OCI-LY1 (cell line): ENCODE measurements around the gene GRPR.

Experiments used
- H2AFZ ChIP-seq: fragments of 200-600 bp; sonication (generic), shearing (Covaris generic); 2 replicates; pipeline ENCODE4 v1.6.0; 2014; ENCODE audit warnings: antibody characterized with exemption, mild to moderate bottlenecking, low read length
- H3F3A ChIP-seq: fragments of 200-600 bp; sonication (generic), shearing (Covaris generic); 2 replicates; pipeline ENCODE4 v1.6.0; 2014; ENCODE audit warnings: mild to moderate bottlenecking, antibody characterized with exemption, low read length, moderate library complexity; ENCODE audit not compliant: insufficient read depth
- H3K27ac ChIP-seq: fragments of 200-600 bp; sonication (generic); 2 replicates; pipeline ENCODE4 v1.5.1; 2014; ENCODE audit warnings: low read length, mixed run types, mild to moderate bottlenecking, low read depth; ENCODE audit not compliant: poor library complexity, severe bottlenecking
- H3K27me3 ChIP-seq: fragments of 200-600 bp; sonication (generic); 2 replicates; pipeline ENCODE4 v1.6.0; 2014; ENCODE audit warnings: antibody characterized with exemption, mild to moderate bottlenecking, low read length, moderate library complexity; ENCODE audit not compliant: insufficient read depth
- H3K36me3 ChIP-seq: fragments of 200-600 bp; sonication (generic); 2 replicates; pipeline ENCODE4 v1.6.1; 2014; ENCODE audit warnings: mild to moderate bottlenecking, antibody characterized with exemption, low read length, moderate library complexity, mixed read lengths; ENCODE audit not compliant: insufficient read depth
- H3K4me1 ChIP-seq: fragments of 200-600 bp; sonication (generic); 2 replicates; pipeline ENCODE4 v1.5.1; 2014; ENCODE audit warnings: mild to moderate bottlenecking, low read length, moderate library complexity; ENCODE audit not compliant: insufficient read depth, severe bottlenecking
- H3K4me2 ChIP-seq: fragments of 200-600 bp; sonication (generic), shearing (Covaris generic); 2 replicates; pipeline ENCODE4 v1.6.1; 2014; ENCODE audit warnings: low read length
- H3K4me3 ChIP-seq: fragments of 200-600 bp; sonication (generic); 2 replicates; pipeline ENCODE4 v1.5.1; 2014; ENCODE audit warnings: low read length, low read depth, mild to moderate bottlenecking, mixed read lengths; ENCODE audit not compliant: poor library complexity, severe bottlenecking
- H3K79me2 ChIP-seq: fragments of 200-600 bp; shearing (Covaris generic); 2 replicates; pipeline ENCODE4 v1.6.1; 2016; ENCODE audit warnings: mixed run types, low read length, mixed read lengths; ENCODE audit not compliant: insufficient read depth
- H3K9ac ChIP-seq: fragments of 200-600 bp; sonication (generic), shearing (Covaris generic); 2 replicates; pipeline ENCODE4 v1.6.1; 2014; ENCODE audit warnings: mild to moderate bottlenecking, low read length, mixed read lengths
- H3K9me2 ChIP-seq: fragments of 200-600 bp; sonication (generic), shearing (Covaris generic); 2 replicates; pipeline ENCODE4 v1.6.1; 2014; ENCODE audit warnings: low read depth, mild to moderate bottlenecking, low read length, mixed read lengths
- H3K9me3 ChIP-seq: fragments of 200-600 bp; shearing (Covaris generic); 2 replicates; pipeline ENCODE4 v1.6.1; 2014; ENCODE audit warnings: low read length, mixed read lengths
- H4K20me1 ChIP-seq: fragments of 200-600 bp; sonication (generic), shearing (Covaris generic); 2 replicates; pipeline ENCODE4 v1.6.0; 2016; ENCODE audit warnings: mild to moderate bottlenecking, low read length; ENCODE audit not compliant: insufficient read depth
- EZH2 ChIP-seq: fragments of 200-600 bp; sonication (generic), shearing (Covaris generic); IDR thresholded peaks from 2 replicates; pipeline ENCODE4 v1.8.0; 2017; ENCODE audit warnings: borderline replicate concordance, mixed run types, mild to moderate bottlenecking, antibody characterized with exemption, low read length, moderate library complexity, mixed read lengths
- TF ChIP-seq, protein P1 (sequence below): fragments of 200-600 bp; sonication (generic), shearing (Covaris generic); IDR thresholded peaks from 2 replicates; pipeline ENCODE4 v1.5.1; 2017; ENCODE audit warnings: mild to moderate bottlenecking, antibody characterized with exemption, low read length, moderate library complexity, mixed read lengths

The GRPR gene

DNA sequence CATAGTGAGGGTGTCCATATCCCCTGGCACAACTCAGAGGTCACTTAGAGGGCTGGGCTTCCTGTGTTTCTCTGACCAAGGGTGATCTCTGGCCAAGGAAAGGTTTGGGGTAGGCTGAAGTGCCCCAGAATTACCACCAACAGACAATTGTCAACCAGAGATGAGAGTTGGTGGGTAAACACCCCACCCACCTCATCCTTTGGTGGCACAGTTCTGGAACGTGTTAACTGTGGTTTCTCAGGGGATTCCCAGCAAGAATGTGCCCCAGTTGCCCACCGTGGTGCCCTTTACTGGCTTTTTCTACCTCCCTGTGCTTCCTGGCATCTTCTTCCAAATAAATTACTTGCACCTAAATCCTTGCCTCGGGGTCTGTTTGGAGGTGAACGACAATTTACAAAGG lies 17.1 kb downstream of the GRPR start:
- Histone ChIP-seq H3K27me3 (no peaks in the 10 kb centered on the region), H3F3A (no peaks in the 10 kb centered on the region), H4K20me1 (no peaks in the 10 kb centered on the region), H2AFZ (no peak overlapping the region), H3K4me2 (no peak overlapping the region), H3K79me2 (no peaks in the 10 kb centered on the region), H3K4me3 (no peak overlapping the region), H3K4me1 (no peaks in the 10 kb centered on the region), H3K9me2 (no peaks in the 10 kb centered on the region), H3K27ac (no peak overlapping the region), H3K9ac (no peak overlapping the region), H3K9me3 (no peaks in the 10 kb centered on the region), H3K36me3 (no peaks in the 10 kb centered on the region)
- TF ChIP-seq, protein P1, sequence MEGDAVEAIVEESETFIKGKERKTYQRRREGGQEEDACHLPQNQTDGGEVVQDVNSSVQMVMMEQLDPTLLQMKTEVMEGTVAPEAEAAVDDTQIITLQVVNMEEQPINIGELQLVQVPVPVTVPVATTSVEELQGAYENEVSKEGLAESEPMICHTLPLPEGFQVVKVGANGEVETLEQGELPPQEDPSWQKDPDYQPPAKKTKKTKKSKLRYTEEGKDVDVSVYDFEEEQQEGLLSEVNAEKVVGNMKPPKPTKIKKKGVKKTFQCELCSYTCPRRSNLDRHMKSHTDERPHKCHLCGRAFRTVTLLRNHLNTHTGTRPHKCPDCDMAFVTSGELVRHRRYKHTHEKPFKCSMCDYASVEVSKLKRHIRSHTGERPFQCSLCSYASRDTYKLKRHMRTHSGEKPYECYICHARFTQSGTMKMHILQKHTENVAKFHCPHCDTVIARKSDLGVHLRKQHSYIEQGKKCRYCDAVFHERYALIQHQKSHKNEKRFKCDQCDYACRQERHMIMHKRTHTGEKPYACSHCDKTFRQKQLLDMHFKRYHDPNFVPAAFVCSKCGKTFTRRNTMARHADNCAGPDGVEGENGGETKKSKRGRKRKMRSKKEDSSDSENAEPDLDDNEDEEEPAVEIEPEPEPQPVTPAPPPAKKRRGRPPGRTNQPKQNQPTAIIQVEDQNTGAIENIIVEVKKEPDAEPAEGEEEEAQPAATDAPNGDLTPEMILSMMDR: no peak
- TF ChIP-seq EZH2: no peak

DNA sequence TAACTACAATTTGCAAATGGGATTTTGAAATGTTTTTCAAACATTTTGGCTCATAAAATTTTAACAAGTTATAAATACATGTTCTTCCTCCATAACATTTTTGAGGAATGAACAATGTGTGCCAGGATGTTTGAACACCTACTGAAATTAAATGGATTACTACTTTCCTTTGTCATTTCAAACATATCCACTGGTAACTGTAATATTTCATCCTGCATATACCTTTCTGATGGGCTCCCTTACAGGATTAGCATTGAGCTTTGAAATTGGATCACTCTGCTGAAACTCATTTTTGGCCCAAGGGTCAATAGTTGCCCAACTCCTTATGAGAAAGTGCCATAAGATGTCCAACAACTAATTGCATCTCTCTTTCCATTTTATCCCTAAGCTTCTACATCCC lies 17.6 kb downstream of the GRPR start:
- Histone ChIP-seq H3K9me3 (no peaks in the 10 kb centered on the region), H3K27ac (no peak overlapping the region), H2AFZ (no peak overlapping the region), H3K36me3 (no peaks in the 10 kb centered on the region), H3K9me2 (no peaks in the 10 kb centered on the region), H4K20me1 (no peaks in the 10 kb centered on the region), H3K79me2 (no peaks in the 10 kb centered on the region), H3K4me2 (no peak overlapping the region), H3K4me1 (no peaks in the 10 kb centered on the region), H3F3A (no peaks in the 10 kb centered on the region), H3K9ac (no peak overlapping the region), H3K4me3 (no peak overlapping the region), H3K27me3 (no peaks in the 10 kb centered on the region)
- TF ChIP-seq EZH2: no peak
- TF ChIP-seq, protein P1: no peak

GRCh38 chrX:16141422-16142245 lies 18.3 kb downstream of the GRPR start:
- H4K20me1 ChIP-seq: no peaks in the 10 kb centered on the region
- H3K27me3 ChIP-seq: no peaks in the 10 kb centered on the region
- no peak overlapping the region for H3K4me2 ChIP-seq
- H3K79me2 ChIP-seq: no peaks in the 10 kb centered on the region
- no peak overlapping the region for H3K27ac ChIP-seq
- H3F3A ChIP-seq: no peaks in the 10 kb centered on the region
- H3K4me3 ChIP-seq: no peak overlapping the region
- H3K4me1 ChIP-seq: no peaks in the 10 kb centered on the region
- H3K9me3 ChIP-seq: no peaks in the 10 kb centered on the region
- H3K36me3 ChIP-seq: no peaks in the 10 kb centered on the region
- H3K9ac ChIP-seq: no peak overlapping the region
- no peak for TF ChIP-seq EZH2
- TF ChIP-seq, protein P1: no peak
- H2AFZ ChIP-seq: no peak overlapping the region
- no peaks in the 10 kb centered on the region for H3K9me2 ChIP-seq
